H1 (cell line): ENCODE data around the gene LAMA4. TPM values are rescaled to one million over a fixed set of nuclear protein-coding genes. Genes with fewer than 3 reads are reported as not detected.

Experiments
- CTCF ChIA-PET: fragments of 300-600 bp; sonication (Branson Sonifier 250); formaldehyde crosslinking; loops from one replicate; lab custom pipeline; 2021; ENCODE audit not compliant: partially characterized antibody; lab: Charles Lee
- POLR2A ChIA-PET: fragments of 300-600 bp; sonication (Branson Sonifier 250); formaldehyde crosslinking; loops from one replicate; lab custom pipeline; 2021; ENCODE audit warnings: inconsistent platforms; ENCODE audit not compliant: partially characterized antibody; lab: Charles Lee
- DNase-seq, 2 experiments: peaks; one replicate each; pipeline versions ENCODE4 v3.0.0 to v3.0.0-alpha.2; 2010 to 2022; ENCODE audit warnings: low spot score in 2 of 2, low read depth in 1 of 2, mixed read lengths in 1 of 2
- FAIRE-seq: peaks from 2 replicates; lab custom pipeline; 2011; peaks lifted over from hg19 to GRCh38; lab: Jason Lieb, UNC
- H2AFZ ChIP-seq: 2 replicates; pipeline ENCODE4 v1.8.1; 2012; ENCODE audit warnings: low read length, inconsistent platforms
- H2AK5ac ChIP-seq: 2 replicates; pipeline ENCODE4 v1.6.1; 2013; ENCODE audit warnings: low read depth, low read length
- H2BK120ac ChIP-seq: replicated peaks from 2 replicates; pipeline ENCODE3; 2013; ENCODE audit warnings: low read depth, low read length, inconsistent platforms
- H2BK12ac ChIP-seq: 2 replicates; pipeline ENCODE4 v1.6.1; 2013; ENCODE audit warnings: low read depth, low read length
- H2BK15ac ChIP-seq: 2 replicates; pipeline ENCODE4 v1.6.1; 2013; ENCODE audit warnings: low read length
- H2BK20ac ChIP-seq: 2 replicates; pipeline ENCODE4 v1.6.1; 2013; ENCODE audit warnings: low read length
- H2BK5ac ChIP-seq: 2 replicates; pipeline ENCODE4 v1.6.1; 2013; ENCODE audit warnings: low read depth, low read length
- H3K14ac ChIP-seq: 2 replicates; pipeline ENCODE4 v1.6.1; 2013; ENCODE audit warnings: inconsistent platforms; ENCODE audit not compliant: insufficient read length
- H3K18ac ChIP-seq: 2 replicates; pipeline ENCODE4 v1.6.1; 2013; ENCODE audit warnings: low read length; ENCODE audit errors: extremely low read depth
- H3K23ac ChIP-seq: 2 replicates; pipeline ENCODE4 v1.6.1; 2013; ENCODE audit warnings: inconsistent platforms; ENCODE audit not compliant: insufficient read length
- H3K23me2 ChIP-seq: 2 replicates; pipeline ENCODE4 v1.6.1; 2013; ENCODE audit warnings: low read depth, low read length
- H3K27ac ChIP-seq: 2 replicates; pipeline ENCODE4 v1.6.1; 2011; ENCODE audit warnings: low read depth, low read length, inconsistent platforms
- H3K27me3 ChIP-seq, 4 experiments: replicated peaks in 1 of 4; 1 replicate in 1 of 4; 2 replicates in 3 of 4; pipeline versions ENCODE4 v1.6.1 to v1.8.1; 2011 to 2013; ENCODE audit warnings: low read length in 3 of 4, mild to moderate bottlenecking in 3 of 4, inconsistent platforms in 2 of 4, mixed read lengths in 2 of 4, moderate library complexity in 1 of 4; ENCODE audit not compliant: control insufficient read depth in 3 of 4, insufficient read depth in 3 of 4; ENCODE audit errors: extremely low read depth in 1 of 4
- H3K36me3 ChIP-seq, 4 experiments: 2 replicates each; pipeline versions ENCODE4 v1.6.1 to v1.8.1; 2011 to 2013; ENCODE audit warnings: mild to moderate bottlenecking in 4 of 4, low read length in 3 of 4, moderate library complexity in 2 of 4, control low read depth in 1 of 4, inconsistent platforms in 1 of 4; ENCODE audit not compliant: insufficient read depth in 4 of 4, control insufficient read depth in 2 of 4
- H3K4ac ChIP-seq: replicated peaks from 2 replicates; pipeline ENCODE3; 2013; ENCODE audit warnings: low read length, low read depth, mixed read lengths, inconsistent platforms; ENCODE audit not compliant: insufficient read length
- H3K4me1 ChIP-seq, 4 experiments: replicated peaks in 1 of 4; 1 replicate in 1 of 4; 2 replicates in 3 of 4; pipeline versions ENCODE4 v1.6.1 to v1.8.1; 2011 to 2013; ENCODE audit warnings: low read length in 3 of 4, inconsistent platforms in 2 of 4, mixed read lengths in 1 of 4; ENCODE audit not compliant: insufficient read depth in 4 of 4, control insufficient read depth in 3 of 4
- H3K4me2 ChIP-seq, 2 experiments: 2 replicates each; pipeline versions ENCODE4 v1.6.1 to v1.8.1; 2011 to 2013; ENCODE audit warnings: low read depth in 2 of 2, low read length in 2 of 2, control low read depth in 1 of 2, inconsistent platforms in 1 of 2, mild to moderate bottlenecking in 1 of 2; ENCODE audit not compliant: insufficient read depth in 1 of 2
- H3K4me3 ChIP-seq, 4 experiments: fragments of 200-600, 300-600 bp in 1 of 4; sonication (generic), shearing (Covaris generic), sonication (Bioruptor Twin) in 1 of 4; 2 replicates each; pipeline versions ENCODE4 v1.5.1 to v1.8.1; 2011 to 2016; ENCODE audit warnings: low read length in 4 of 4, low read depth in 3 of 4, control low read depth in 2 of 4, inconsistent platforms in 2 of 4, mild to moderate bottlenecking in 2 of 4, mixed read lengths in 1 of 4, moderate library complexity in 1 of 4; ENCODE audit not compliant: insufficient read depth in 2 of 4; ENCODE audit errors: extremely low read depth in 1 of 4
- H3K56ac ChIP-seq: replicated peaks from 2 replicates; pipeline ENCODE3; 2013; ENCODE audit warnings: low read depth, mild to moderate bottlenecking, mixed read lengths, low read length, inconsistent platforms; ENCODE audit not compliant: insufficient read length
- H3K79me1 ChIP-seq: 2 replicates; pipeline ENCODE4 v1.6.1; 2013; ENCODE audit warnings: low read depth, low read length, control low read depth
- H3K79me2 ChIP-seq, 2 experiments: 2 replicates each; pipeline versions ENCODE4 v1.6.1 to v1.8.1; 2012 to 2013; ENCODE audit warnings: low read length in 2 of 2, mild to moderate bottlenecking in 2 of 2, inconsistent platforms in 1 of 2; ENCODE audit not compliant: insufficient read depth in 2 of 2, control insufficient read depth in 1 of 2
- H3K9ac ChIP-seq, 4 experiments: replicated peaks in 1 of 4; 1 replicate in 1 of 4; 2 replicates in 3 of 4; pipeline versions ENCODE4 v1.6.1 to v1.8.1; 2011 to 2013; ENCODE audit warnings: low read depth in 3 of 4, low read length in 3 of 4, control low read depth in 2 of 4, mild to moderate bottlenecking in 2 of 4, moderate library complexity in 2 of 4, inconsistent platforms in 1 of 4; ENCODE audit errors: extremely low read depth in 1 of 4
- H3K9me3 ChIP-seq, 2 experiments: 2 replicates each; pipeline versions ENCODE4 v1.6.1 to v1.8.1; 2012 to 2013; ENCODE audit warnings: mild to moderate bottlenecking in 2 of 2, moderate library complexity in 2 of 2, control low read depth in 1 of 2, inconsistent platforms in 1 of 2, low read depth in 1 of 2, low read length in 1 of 2, mixed read lengths in 1 of 2; ENCODE audit not compliant: insufficient read depth in 2 of 2
- H4K20me1 ChIP-seq, 2 experiments: replicated peaks in 1 of 2; 2 replicates each; pipeline versions ENCODE3 to v1.8.1; 2011 to 2013; ENCODE audit warnings: inconsistent platforms in 2 of 2, low read length in 2 of 2, mild to moderate bottlenecking in 1 of 2; ENCODE audit not compliant: insufficient read depth in 2 of 2, control insufficient read depth in 1 of 2
- H4K5ac ChIP-seq: 2 replicates; pipeline ENCODE4 v1.6.1; 2013; ENCODE audit warnings: low read length, low read depth, mixed read lengths, inconsistent platforms; ENCODE audit not compliant: insufficient read length
- H4K8ac ChIP-seq: 2 replicates; pipeline ENCODE4 v1.8.0; 2013; ENCODE audit warnings: mild to moderate bottlenecking, moderate library complexity, low read length, inconsistent platforms; ENCODE audit not compliant: insufficient read depth; ENCODE audit errors: extremely low read depth
- H4K91ac ChIP-seq: replicated peaks from 2 replicates; pipeline ENCODE3; 2013; ENCODE audit warnings: low read length, mixed read lengths, inconsistent platforms; ENCODE audit not compliant: insufficient read length
- CBX8 ChIP-seq: fragments of 300-800, 300-1000 bp; sonication (generic); IDR thresholded peaks from 2 replicates; pipeline ENCODE4 v1.7.1; 2016; ENCODE audit warnings: low read depth, low read length, borderline replicate concordance
- polyA plus RNA-seq, 7 experiments: library from polyadenylated mRNA; depleted of rRNA in 3 of 7; stranded (reverse) in 5 of 7; unstranded in 2 of 7; fragments of >200 nt in 5 of 7; fragments of 200-250 nt in 2 of 7; gene quantifications; 1 replicate in 5 of 7; 2 replicates in 1 of 7; 4 replicates in 1 of 7; pipeline versions ENCODE4 v1.2.1 to v1.2.3, GENCODE V29; 2011 to 2013; ENCODE audit warnings: missing spikeins in 2 of 7, mixed read lengths in 2 of 7
- total RNA-seq: library from RNA; stranded (reverse); fragmentation: NEBNext Ultra II Directional; extraction: Animal tissue kit (Norgen Biotek cat#: 25700); gene quantifications from 2 replicates; pipeline ENCODE4 v1.2.1, GENCODE V29; 2021

Gene LAMA4
- total and polyA plus RNA-seq, 2 of the 8 experiments (the other 6 are each of a cell fraction or from before 2014, with no cell fraction given) = 0.95 to 1.5 TPM

DNA sequence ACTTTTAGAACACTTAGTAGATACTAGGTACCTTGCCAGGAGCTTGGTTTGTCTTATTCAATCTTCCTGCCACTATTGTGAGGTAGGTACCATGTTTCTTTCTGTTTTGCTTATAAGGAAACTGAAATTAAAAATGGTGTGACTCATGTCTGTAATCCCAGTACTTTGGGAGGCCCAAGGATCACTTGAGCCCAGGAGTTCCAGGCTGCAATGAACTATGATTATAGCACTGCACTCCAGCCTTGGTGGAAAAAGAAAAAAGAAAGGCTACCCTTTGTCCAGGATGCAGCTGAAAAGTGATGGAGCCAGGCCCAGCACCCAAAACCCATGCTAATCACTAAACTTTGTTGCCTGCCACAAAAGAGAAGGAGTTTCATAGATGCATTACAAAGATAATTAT lies 34.1 kb upstream of the LAMA4 start:
- Histone ChIP-seq H3K27me3 (no peaks in the 10 kb centered on the region), H2AFZ (no peak overlapping the region), H2BK15ac (no peak overlapping the region), H2AK5ac (no peak overlapping the region), H3K56ac (no peak overlapping the region), H4K20me1 (no peaks in the 10 kb centered on the region), H3K4me3 (no peak overlapping the region), H3K4me1 (no peaks in the 10 kb centered on the region), H3K4me2 (no peak overlapping the region), H4K91ac (no peak overlapping the region), H3K36me3 (no peaks in the 10 kb centered on the region), H3K14ac (no peak overlapping the region), H3K18ac (no peak overlapping the region), H3K9me3 (no peaks in the 10 kb centered on the region), H3K79me2 (no peaks in the 10 kb centered on the region), H2BK120ac (no peak overlapping the region), H4K8ac (no peak overlapping the region), H2BK20ac (no peak overlapping the region), H2BK12ac (no peak overlapping the region), H3K23ac (no peak overlapping the region), H3K27ac (no peak overlapping the region), H3K4ac (no peak overlapping the region), H3K23me2 (no peaks in the 10 kb centered on the region), H2BK5ac (no peak overlapping the region), H3K79me1 (no peaks in the 10 kb centered on the region), H3K9ac (no peak overlapping the region), H4K5ac (no peak overlapping the region)
- FAIRE-seq = no peak
- TF ChIP-seq CBX8 = no peak
- ChIA-PET CTCF (interaction anchor here (0.8 to 3.3 kb wide), 7 partner anchors 9 to 108 kb away, joined by 3 to 14 read pairs (median 3); no protein-coding TSS in a partner anchor), POLR2A (no interaction called here)
- DNase-seq = no peak
